Parathyroid adenoma (tissue), 2 donors: ENCODE measurements around the gene GRID1.

ENCODE experiments used
- H2AFZ ChIP-seq: fragments of 300-600 bp; sonication (generic); one replicate; pipeline ENCODE4 v1.7.0; 2017; ENCODE audit warnings: antibody characterized with exemption, mild to moderate bottlenecking
- H3K27ac ChIP-seq: fragments of 300-600 bp; sonication (generic); one replicate; pipeline ENCODE4 v1.7.0; 2017
- H3K27me3 ChIP-seq: fragments of 300-600 bp; sonication (generic); one replicate; pipeline ENCODE4 v1.7.0; 2017; ENCODE audit warnings: low read length; ENCODE audit not compliant: control insufficient read depth, insufficient read depth
- H3K36me3 ChIP-seq: fragments of 300-600 bp; sonication (generic); one replicate; pipeline ENCODE4 v1.7.0; 2017; ENCODE audit warnings: low read length; ENCODE audit not compliant: control insufficient read depth, insufficient read depth
- H3K4me1 ChIP-seq: fragments of 300-600 bp; sonication (generic); one replicate; pipeline ENCODE4 v1.7.0; 2017; ENCODE audit warnings: control low read depth
- H3K4me2 ChIP-seq: fragments of 300-600 bp; sonication (generic); one replicate; pipeline ENCODE4 v1.7.0; 2017; ENCODE audit warnings: low read length
- H3K4me3 ChIP-seq: fragments of 300-600 bp; sonication (generic); one replicate; pipeline ENCODE4 v1.7.0; 2017; ENCODE audit warnings: low read depth, low read length
- H3K79me2 ChIP-seq: fragments of 300-600 bp; sonication (generic); one replicate; pipeline ENCODE4 v1.7.0; 2017; ENCODE audit warnings: control low read depth
- H3K9ac ChIP-seq: fragments of 300-600 bp; sonication (generic); one replicate; pipeline ENCODE4 v1.7.0; 2017; ENCODE audit warnings: mild to moderate bottlenecking
- H3K9me3 ChIP-seq: fragments of 300-600 bp; sonication (generic); one replicate; pipeline ENCODE4 v1.7.0; 2017; ENCODE audit warnings: low read length; ENCODE audit not compliant: control insufficient read depth
- CTCF ChIP-seq: fragments of 300-600 bp; sonication (generic); IDR thresholded peaks from one replicate; pipeline ENCODE4 v1.7.0; 2017; ENCODE audit warnings: antibody characterized with exemption, mild to moderate bottlenecking
- donor health status: primary hyperparathyroidism.

Gene GRID1

DNA sequence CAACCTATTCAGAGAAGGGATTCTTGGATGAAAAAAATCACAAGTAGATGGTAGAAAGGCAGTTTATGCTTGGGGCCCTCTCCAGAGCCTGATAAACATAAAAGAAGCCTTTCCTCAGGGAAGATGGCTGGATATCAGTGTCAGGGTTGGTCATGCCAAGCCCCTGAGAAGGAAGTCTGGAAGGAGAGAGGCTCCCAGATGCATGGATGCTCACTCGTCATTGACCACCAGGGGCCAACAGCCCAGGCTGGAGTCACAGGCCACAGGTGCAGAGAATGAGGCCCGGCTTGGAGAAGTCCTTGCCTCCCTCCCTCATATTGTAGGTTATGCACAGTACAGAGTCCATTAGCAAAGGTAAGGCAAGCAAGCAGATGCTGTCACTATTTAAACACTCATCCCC, 506.7 kb downstream of the GRID1 start:
- H3K4me2 ChIP-seq, result no peak overlapping the region
- H3K36me3 ChIP-seq, result no peaks in the 10 kb centered on the region
- H3K9me3 ChIP-seq, result no peaks in the 10 kb centered on the region

GRCh38 chr10:85858776-85859515, 507.6 kb downstream of the GRID1 start:
- Histone ChIP-seq H3K36me3 (no peaks in the 10 kb centered on the region), H2AFZ (no peak overlapping the region), H3K4me2 (no peak overlapping the region), H3K9ac (no peak overlapping the region), H3K27ac (no peak overlapping the region), H3K4me3 (no peak overlapping the region), H3K79me2 (no peaks in the 10 kb centered on the region), H3K4me1 (no peaks in the 10 kb centered on the region), H3K9me3 (no peaks in the 10 kb centered on the region), H3K27me3 (no peaks in the 10 kb centered on the region)
- no peak for TF ChIP-seq CTCF

More for the DNA sequence above, 506.7 kb downstream of the GRID1 start:
- no peak overlapping the region for H3K9ac ChIP-seq
- no peaks in the 10 kb centered on the region for H3K4me1 ChIP-seq
- no peak overlapping the region for H3K27ac ChIP-seq
- H2AFZ ChIP-seq, result no peak overlapping the region
- TF ChIP-seq CTCF, result no peak
- H3K27me3 ChIP-seq, result no peaks in the 10 kb centered on the region
- H3K79me2 ChIP-seq, result no peaks in the 10 kb centered on the region
- no peak overlapping the region for H3K4me3 ChIP-seq

DNA sequence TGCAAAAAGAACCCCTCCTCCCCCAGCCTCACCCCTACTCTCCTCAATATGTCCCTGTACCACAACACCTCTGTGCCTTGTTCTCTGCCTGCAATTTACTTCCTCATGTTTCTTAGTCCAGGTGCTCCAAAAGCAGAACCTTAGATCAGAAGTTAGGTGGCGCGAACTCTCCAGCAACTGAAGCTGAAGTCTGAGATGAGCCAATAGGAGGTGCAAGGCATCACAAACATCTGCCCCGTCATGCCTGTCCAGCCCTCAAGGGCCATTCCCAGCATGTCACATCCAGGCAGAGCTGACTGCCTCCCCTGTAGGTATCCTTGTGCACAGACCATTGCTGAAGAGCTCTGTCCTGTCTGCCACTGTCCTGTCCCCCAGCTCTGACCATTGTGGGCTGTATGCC, 508.8 kb downstream of the GRID1 start:
- no peaks in the 10 kb centered on the region for H3K36me3 ChIP-seq
- H2AFZ ChIP-seq, result no peak overlapping the region
- H3K4me1 ChIP-seq, result no peaks in the 10 kb centered on the region
- TF ChIP-seq CTCF, result no peak
- no peak overlapping the region for H3K9ac ChIP-seq
- H3K27ac ChIP-seq, result no peak overlapping the region
- H3K27me3 ChIP-seq, result no peaks in the 10 kb centered on the region
- H3K9me3 ChIP-seq, result no peaks in the 10 kb centered on the region
- H3K4me3 ChIP-seq, result no peak overlapping the region
- H3K4me2 ChIP-seq, result no peak overlapping the region
- no peaks in the 10 kb centered on the region for H3K79me2 ChIP-seq

- Histone ChIP-seq H3K79me2 (no peaks in the 10 kb centered on the region), H3K4me2 (no peak overlapping the region), H3K36me3 (no peaks in the 10 kb centered on the region), H3K27me3 (no peaks in the 10 kb centered on the region), H3K9ac (no peak overlapping the region), H3K9me3 (no peaks in the 10 kb centered on the region), H3K4me1 (no peaks in the 10 kb centered on the region), H2AFZ (no peak overlapping the region), H3K27ac (no peak overlapping the region), H3K4me3 (no peak overlapping the region)
- TF ChIP-seq CTCF, result no peak
Measured at GRCh38 chr10:85857305-85857704, 509.3 kb downstream of the GRID1 start.

GRCh38 chr10:85851934-85852333, 514.7 kb downstream of the GRID1 start:
- no peaks in the 10 kb centered on the region for H3K79me2 ChIP-seq
- no peak overlapping the region for H2AFZ ChIP-seq
- no peak overlapping the region for H3K9ac ChIP-seq
- H3K36me3 ChIP-seq, result no peaks in the 10 kb centered on the region
- no peaks in the 10 kb centered on the region for H3K27me3 ChIP-seq
- H3K4me1 ChIP-seq, result no peaks in the 10 kb centered on the region
- no peak for TF ChIP-seq CTCF
- no peak overlapping the region for H3K4me3 ChIP-seq
- H3K27ac ChIP-seq, result no peak overlapping the region
- no peak overlapping the region for H3K4me2 ChIP-seq
- no peaks in the 10 kb centered on the region for H3K9me3 ChIP-seq
